EH (cell line): Measurements from ENCODE around the gene NAALADL1.
A peak's percentile ranks its signal among the peaks of the same experiment; 100 is the strongest.

Source experiments
- DNase-seq: peaks from one replicate; pipeline ENCODE4 v3.0.0-alpha.2; 2015; ENCODE audit warnings: low read depth

The NAALADL1 gene

DNA sequence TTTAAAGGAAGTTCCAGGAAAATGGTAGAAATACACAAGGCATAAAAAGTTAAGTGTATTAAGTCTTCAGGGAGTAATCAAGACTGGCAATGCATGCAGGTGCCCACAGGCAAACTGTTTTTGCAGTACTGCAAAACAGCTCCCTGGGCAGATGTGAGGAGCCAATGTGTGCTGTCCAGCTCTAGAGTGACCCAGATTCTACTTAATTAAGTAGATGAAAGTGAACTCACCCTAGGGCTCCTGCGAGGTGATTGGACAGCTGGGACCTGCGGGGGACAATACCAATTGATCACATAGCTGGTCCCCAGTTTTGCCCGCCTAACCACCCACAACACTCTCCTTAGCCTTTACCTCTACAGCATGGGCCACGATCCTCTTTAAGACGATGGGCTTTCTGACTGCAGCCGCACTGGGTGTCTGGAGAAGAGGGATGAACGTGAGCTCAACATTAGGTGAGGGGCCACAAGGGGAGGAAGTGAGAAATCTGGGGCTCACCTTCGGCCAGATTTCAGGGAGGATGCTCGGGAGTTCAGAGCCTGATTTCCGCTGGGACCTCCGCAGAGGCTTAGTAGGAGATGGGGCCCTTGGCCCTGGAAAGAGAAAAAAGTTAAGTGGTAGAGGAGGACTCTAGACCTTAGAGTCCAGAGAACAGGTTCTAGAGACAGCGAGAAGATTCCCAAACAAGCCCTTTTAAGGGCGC lies 24.9 kb upstream of the NAALADL1 start:
- no peak for DNase-seq

DNA sequence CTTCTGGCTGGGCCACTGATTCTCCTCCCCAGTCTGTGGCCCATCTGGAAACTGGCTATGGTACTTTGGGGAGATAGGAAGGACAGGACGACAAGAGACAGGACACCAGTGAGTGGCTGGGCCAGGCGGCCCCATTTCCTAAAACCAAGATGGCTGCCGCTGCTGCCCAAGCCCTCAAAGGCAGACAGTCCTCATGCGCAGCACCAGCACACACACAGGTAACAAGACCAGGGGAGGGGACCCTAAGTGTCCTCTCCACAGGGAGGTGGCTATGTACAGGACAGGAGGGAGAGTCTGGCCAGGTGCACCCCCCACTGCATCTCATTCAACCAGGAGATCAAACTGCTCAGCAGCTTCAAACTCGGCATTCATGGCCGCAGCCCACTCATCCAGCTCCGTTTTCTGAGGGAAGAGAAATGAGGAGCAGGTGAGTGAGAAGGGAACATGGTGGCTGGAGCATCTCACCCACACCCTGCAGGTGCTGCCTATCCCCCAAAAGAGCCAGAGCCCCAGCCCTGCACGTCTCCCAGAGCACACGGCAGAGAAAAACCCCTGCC lies 20.5 kb upstream of the NAALADL1 start:
- DNase-seq = no peak

DNA sequence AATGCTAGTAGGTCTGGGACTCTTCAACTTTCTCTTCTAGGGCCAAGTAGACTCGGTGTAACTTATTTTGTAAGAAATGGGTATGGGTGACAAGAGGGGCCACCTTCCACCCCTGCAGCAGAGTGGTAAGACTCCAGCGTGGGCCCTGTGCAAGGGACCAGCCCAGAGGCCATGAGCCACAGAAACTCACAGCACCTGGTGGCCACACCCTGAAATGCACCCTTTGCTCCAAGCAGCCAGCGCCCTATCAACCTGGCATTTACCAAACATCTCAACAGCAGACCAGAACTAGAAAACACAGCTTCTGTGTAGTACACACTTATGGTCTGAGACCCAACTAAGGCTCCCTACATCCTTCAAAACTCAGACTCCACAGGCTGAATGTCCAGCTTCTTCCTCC lies 19.8 kb upstream of the NAALADL1 start:
- DNase-seq = peak; percentile 41

DNA sequence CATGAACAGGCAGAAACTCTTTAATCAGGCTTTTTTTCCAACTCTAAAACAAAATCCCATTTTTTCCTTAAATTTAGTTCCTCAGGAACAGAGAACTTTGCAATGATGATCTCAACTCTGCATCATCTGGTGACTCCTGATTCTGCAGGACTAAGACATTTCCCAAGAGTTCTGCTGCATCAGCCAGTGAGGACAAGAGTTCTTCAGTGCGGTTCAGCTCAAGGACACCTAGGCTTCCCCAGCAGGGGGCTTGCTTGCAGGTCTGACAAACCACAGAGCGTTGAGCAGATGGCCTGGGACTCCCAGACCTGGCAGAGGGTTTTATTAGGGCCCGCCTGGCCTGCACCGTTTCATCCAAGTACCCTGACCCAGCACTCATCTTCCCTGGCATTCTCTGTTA lies 19.1 kb upstream of the NAALADL1 start:
- no peak for DNase-seq

DNA sequence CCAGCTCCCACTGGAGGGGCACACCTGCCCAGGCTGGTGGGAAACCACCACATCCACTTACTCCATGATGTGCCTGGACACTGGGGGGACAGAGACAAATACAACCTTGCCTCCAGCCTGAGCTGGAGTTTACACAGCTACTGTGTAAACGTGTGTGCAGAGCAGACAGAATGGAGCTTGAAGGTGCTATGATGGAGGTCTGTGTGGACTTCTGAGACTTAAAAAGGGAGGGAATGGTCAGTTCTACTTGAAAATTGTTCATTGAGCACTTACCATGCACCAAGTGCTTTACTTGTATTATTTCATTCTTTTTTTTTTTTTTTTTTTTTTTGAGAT lies 14.2 kb upstream of the NAALADL1 start:
- no peak for DNase-seq

DNA sequence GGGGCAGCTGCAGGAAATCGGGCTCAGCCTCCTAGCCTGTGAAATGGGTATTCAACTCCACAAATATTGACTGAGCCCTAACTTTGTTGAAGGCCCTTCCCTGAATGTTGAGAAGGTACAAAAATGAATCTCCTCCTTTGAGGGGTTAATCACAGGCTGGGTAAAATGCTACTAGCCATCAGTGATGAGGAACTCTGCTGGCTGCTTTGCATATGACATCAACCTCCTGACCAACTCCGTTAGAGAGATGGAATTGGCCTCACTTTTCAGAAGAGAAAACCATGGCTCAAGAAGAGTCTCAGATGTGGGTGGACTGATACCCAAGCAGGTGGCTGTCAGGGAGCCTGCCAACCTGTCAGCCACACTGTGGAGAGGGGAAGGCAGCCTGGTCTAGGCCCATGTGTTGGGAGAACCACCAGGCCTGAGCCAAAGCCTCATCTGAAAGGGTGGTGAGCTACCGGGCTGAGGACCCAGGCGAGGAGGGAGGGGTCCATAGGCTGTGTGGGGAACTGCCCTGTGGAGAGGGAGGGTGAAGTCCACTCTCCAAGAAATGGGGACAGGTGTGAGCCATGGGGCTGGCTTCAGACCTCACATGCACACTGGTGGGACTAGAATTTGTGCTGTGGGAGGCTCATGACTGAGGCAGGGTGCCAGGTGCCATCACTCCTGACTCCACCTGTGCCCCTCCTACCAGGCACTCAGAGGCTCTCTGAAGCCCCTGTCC lies 13.7 kb upstream of the NAALADL1 start:
- DNase-seq = no peak

DNA sequence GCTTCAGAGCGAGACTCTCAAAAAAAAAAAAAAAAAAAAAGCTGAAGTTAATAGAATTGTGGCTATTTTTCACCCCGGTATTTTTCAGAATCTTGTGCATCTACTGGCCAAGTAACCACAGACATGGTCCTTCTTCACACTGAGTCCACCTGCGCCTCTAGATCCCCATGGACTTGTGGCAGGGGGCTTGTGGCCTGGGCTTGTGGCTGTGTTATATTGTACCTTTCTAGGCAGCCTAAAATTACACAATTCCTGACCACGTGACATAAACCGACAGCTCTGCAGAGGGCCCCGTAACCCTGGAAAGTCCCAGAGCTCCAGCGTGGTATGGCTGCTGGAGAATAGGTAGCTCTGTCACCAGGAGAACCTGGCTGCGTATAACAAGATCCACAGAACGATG lies 10.9 kb upstream of the NAALADL1 start:
- DNase-seq = no peak

DNA sequence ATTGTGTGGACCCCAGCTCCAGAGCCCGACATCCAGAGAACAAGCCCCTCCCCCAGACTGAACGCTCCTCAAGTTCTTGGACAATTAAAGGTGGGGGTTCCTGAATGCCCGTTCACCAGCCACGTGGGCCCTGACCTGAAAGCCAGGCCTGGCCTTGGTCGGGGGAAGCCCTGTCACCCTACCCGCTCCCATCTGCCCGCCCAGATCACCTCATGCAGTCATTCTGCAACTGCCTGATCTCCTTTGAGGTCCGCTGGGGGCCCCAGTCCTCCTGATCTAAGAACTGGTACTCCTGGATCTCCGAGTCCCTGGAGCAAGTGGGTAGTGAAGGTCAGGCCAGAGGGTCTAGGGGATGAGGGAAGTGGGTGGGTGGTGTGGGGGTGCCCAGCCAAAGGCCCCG lies 9.1 kb upstream of the NAALADL1 start:
- no peak for DNase-seq

DNA sequence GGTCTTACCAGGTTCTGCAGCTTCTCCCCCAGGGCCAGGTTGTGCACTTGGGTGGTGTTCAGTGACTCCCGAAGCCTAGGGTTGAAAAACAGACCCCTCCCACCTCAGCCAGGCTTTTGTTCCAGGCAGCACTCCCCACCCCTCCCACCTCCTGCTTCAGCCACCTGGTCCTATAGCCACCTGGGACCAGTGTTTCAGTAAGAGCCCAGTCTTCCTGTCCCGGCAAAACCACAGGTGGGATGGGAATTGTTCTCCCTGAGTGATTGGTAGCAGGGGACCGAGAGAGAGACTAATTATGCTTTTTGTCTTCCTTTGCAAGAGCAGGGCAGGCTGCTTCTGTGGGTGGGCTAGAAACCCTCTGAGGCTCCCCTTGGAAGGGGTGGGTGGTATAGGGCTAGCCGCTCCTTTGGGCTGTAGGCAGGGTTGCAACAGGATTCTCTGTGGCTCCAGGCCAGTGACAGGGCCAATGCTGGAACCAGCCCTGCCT lies 8.5 kb upstream of the NAALADL1 start:
- no peak for DNase-seq

DNA sequence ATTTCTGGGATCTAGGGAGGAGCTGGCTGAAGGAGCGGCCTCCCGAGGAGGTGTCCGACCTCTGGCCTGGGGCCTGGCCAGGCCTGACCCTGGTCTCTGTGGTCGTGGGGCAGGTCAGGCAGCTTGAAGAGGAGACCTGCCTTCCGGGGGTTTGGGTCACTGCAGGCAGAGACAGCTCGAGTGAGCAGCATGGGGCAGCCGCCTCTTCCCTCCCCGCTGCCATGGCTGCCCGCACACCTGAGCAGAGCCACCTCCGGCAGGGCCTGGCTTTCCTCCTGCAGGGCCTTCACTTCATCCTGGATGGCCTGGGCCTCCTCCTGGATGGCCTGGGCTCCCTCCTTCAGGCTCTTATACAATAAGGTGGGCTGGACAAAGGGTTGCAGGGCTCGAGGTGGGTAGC lies 8.0 kb upstream of the NAALADL1 start:
- DNase-seq = no peak

DNA sequence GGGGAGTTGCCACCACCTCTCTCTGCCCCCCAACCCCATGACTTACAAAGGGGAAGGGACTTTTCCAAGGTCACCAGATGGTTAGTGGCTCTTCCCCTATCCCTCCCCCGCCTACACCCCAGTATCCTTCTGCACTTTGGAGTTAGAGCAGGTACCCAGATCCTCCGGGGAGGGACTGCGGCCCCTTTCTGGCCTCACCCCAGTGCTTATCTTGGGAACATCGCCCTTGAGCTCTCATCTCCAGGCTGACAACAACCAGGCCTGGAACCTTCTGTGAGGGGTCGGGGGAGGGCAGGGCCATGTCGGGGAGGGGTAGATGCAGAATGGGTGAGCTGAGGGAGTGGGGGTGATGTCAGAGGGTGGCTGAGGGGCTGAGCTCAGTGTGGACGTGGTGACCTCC lies 7.5 kb upstream of the NAALADL1 start:
- DNase-seq = no peak

DNA sequence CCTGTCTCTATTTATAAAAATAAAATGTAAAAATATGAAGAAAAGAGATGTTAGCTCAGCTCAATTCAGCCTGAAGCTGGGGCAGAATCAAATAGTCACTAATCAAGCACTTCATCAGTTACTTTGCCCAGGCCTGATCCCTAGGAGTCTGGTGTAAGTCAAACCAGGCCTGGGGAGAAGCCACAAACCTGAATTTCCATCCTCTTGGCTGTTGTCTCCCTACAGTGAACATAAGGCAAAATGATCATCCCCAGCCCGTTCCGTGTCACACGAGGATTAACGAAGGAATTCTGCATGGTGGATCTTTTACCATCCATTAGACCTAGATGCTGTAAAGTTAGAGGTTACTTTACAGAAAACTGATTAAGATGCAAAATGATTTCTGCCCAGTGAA lies 6.5 kb upstream of the NAALADL1 start:
- no peak for DNase-seq

DNA sequence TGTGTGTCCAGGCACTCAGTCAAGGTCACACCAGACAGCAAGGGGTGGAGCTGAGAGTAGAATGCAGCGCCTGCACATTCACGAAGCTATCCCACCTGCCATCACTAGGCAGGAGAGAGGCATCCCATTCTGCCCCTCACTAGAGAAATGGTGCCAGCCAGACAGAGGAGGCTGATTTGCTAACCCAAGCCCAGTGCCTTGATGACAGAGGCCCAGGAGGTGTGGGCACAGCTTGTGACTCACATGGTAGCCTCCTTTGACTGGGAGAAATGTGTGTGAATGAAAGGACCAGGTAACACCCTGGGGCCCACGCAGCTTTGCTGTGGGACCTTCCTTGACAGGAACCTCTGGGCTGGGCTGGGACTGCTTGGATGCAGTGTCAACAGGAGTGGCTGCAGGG lies 5.2 kb upstream of the NAALADL1 start:
- no peak for DNase-seq

DNA sequence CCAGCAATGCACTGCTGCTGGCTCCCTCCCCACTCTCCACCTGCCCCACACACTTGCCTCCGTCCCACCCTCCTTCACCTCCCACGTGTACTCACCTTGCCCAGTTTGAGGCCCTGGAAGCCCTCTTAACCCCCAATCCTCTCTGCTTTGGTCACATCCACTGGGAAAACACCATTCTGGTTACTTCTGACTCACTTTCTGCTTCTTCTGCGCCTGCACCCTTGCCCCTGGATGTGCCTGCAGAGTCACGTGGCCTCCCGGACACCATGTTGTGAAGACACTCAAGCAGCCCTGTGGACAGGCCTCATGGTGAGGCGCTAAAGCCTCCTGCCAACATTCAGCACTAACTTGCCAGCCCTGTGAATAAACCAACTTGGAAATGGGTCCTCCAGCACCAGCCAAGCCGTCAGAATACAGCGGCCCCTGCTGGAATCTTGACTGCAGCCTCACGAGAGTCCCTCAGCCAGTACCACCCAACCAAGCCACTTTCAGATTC lies 2.6 kb upstream of the NAALADL1 start:
- DNase-seq = peak; percentile 43

DNA sequence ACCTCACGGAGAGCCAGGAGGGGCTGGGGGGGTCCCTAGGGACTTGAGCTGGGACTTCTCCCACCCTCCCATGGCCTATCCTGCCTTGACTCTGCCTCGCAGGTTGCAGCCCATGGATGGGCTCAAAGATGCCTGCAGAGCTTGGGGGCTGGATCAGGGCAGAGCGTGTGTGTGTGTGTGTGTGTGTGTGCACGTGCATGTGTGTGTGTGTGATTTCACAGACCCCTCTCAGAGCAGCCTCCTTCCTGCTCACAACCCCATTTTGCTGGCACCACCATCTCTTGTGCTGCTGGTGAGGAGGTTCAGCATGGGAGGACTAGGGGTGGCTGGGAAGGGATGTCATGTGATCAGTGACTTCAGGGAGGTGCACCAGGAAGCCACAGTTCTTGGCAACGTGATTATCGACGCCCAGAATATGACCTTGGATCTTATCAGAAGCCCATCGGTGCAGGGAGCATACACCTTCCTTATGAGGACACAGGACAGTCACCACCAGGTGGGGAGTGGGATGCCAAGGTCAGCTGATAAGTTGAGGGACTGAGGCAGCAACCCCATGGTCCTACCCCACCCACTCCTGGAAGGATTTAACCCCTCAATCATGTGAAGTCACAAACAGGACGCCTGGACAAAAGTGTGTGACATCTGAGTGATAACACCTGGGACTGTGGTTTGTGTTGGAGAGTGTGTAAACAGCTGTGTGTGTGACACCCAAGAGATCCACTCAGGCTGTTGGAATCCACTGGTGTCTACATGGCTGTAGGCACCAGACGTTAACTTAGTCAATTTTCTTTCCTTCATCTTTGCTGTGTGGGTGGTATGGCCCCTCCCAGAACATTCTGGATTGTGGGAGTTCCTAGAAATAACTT lies 1.8 kb upstream of the NAALADL1 start:
- DNase-seq = no peak

DNA sequence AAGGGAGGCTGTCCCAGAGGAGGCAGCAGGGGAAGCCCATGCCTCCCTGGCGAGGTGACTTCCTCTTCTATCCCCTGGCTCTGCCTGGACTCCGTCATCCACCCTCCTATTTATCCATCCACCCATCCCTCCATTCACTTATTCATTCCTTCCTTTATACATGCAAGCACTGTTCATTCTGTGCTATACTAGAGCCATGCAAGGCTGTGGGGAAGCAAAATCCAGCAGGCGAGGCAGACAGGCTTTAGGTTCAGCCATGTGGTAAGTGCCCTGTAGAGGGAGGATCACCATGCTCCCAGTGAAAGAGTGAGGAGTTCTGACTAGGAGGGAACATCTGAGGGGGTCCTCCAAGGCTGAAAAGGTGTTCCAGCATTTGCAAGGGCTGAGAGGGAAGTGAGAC lies 1.2 kb upstream of the NAALADL1 start:
- DNase-seq = no peak

DNA sequence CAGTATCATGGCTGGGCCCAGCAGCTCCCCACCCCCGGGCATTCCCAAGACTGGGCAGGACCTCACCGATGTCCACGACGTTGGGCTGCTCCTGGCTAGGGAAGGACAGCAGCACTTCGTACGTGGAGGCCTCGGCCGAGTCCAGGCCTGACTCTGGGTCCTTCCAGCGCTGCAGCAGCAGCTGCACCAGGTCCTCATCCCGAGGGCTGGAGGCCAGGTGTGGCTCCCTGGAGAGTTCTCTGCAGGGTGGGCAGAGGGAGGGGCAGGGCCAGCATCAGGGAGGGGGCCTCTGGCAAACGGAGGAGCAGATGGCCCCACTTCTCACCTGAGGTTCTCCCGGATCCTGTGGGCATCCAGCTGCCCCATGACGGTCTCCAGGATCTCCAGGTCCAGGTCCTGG lies 341 bp downstream of the NAALADL1 start:
- no peak for DNase-seq

DNA sequence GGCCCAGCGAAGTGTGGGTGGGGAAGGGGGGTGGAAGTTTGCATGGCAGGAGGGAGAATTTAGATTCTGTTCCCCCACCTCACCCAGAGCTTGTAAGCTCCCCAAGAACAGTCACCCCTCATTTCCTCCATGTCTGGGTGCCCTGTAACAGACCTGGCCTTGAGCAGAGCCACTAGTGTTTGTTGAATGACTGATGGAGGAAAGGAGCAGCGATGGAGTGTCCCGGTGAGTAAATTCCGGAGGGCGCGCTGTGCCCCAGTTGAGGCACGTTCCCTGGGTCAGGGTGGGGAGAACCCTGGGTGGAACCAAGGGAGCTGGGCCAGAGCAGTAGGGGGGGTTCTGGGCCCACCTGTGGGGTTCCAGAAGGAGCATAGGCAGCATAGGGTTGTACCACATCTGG lies 827 bp downstream of the NAALADL1 start:
- no peak for DNase-seq

DNA sequence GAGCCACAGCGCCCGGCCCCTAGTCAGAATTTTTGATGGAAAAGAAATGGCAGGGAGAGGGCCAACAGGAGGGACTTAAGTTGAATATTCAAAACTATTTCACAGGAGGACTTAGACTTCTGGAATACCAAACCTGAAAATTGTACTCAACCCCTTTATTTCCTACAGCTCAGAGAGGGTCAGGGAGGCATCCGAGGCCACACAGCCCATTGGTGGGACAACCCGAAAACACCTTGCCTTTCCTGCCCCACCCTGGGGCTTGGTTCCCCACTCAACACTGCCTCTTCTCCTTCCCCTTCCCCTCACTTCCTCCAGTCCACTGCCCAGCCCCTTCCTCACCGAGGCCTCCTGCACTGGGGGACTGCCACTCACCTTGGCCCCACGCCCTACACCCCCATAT lies 1.4 kb downstream of the NAALADL1 start:
- DNase-seq = no peak

DNA sequence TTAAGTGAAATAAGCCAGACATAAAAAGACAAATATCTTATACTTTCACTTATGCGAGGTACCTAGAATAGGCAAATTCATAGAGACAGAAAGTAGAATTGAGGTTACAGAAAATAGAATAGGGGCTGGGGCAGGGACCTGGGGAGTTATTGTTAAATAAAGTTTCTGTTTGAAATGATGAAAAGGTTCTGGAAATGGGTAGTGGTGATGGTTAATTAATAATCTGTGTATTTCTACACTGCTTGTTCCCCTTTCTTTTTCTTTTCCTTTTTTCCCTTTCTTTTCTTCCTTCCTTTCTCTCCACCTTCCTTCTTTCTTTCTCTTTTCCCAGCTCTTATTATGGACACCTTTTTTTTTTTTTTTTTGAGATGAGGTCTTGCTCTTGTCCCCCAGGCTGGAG lies 2.8 kb downstream of the NAALADL1 start:
- DNase-seq = no peak

DNA sequence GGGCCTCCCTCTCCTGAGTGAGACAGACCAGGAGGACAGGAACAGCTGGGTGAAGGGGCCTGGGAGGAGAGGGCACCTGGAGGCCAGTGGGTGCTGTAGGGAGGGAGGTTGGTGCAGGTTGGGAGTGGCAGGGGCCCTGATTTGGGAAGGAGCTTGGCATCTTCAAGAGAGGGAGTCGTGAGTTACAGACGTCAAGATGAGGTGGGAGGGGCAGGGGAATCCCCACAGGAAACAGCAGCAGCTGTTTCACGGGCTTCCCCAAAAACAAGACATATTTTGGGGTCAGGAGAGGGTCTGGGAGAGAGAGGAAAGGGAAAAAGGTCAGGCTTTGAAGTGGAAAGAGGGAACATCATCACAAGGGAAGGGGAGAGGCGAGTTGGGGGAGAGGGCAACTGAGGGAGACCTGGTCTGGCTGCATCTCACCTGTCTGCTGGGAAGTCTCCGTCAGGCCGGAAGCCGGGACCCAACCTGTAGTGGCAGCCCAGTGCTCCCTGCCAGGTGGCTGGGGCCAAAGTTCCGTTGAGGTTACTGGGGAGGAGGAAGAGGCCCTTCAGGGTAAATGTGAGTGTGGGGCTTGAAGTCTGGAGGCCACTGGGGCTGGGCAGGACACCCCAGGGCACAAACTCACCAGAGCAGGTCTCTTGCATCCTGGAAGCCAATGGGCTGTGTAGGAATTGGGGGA lies 4.4 kb downstream of the NAALADL1 start:
- DNase-seq = no peak

DNA sequence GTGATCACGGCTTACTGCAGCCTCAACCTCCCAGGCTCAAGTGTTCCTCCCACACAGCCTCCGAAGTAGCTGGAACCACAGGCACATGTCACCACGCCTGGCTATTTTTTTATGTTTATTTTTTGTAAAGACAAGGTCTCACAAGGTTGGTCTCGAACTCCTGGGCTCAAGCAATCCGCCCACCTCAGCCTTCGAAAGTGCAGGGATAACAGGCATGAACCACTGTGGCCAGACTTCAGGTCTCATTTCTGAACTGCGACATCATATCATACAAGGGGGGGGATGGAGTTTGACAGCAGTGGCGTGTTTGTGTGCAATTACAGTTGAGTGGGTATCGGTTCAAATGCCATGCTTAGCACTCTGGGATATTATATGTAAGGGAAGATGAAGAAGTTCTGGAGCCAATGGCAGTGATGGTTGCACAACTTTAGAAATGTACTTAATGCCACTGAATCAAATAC lies 6.9 kb downstream of the NAALADL1 start:
- no peak for DNase-seq
